ENCODE measurements around the gene NFATC2.

- TF ChIP-seq CTCF (IDR thresholded peaks at IDR 0.05) (no peak), EP300 (IDR thresholded peaks at IDR 0.05) (no peak)
Observed at GRCh38 chr20:51469578-51470498, 72.7 kb downstream of the NFATC2 start.
